Mesendoderm (in vitro differentiated cells): ENCODE measurements around the gene ANAPC16.

Experiments
- DNase-seq: peaks from one replicate; pipeline ENCODE4 v3.0.0; 2013
- H2AK5ac ChIP-seq: 2 replicates; pipeline ENCODE4 v1.6.1; 2013; ENCODE audit warnings: low read length, inconsistent platforms
- H2BK120ac ChIP-seq: 2 replicates; pipeline ENCODE4 v1.6.1; 2013; ENCODE audit warnings: low read depth, mild to moderate bottlenecking, low read length, moderate library complexity, mixed read lengths
- H2BK15ac ChIP-seq: replicated peaks from 2 replicates; pipeline ENCODE4 v1.6.1; 2013; ENCODE audit warnings: low read depth, mild to moderate bottlenecking, moderate library complexity
- H2BK5ac ChIP-seq: 2 replicates; pipeline ENCODE4 v1.6.1; 2013; ENCODE audit warnings: low read length, inconsistent platforms
- H3K18ac ChIP-seq: 2 replicates; pipeline ENCODE4 v1.6.1; 2013; ENCODE audit warnings: mild to moderate bottlenecking, low read length, mixed read lengths
- H3K23ac ChIP-seq: one replicate; pipeline ENCODE4 v1.6.1; 2013; ENCODE audit warnings: low read length
- H3K27ac ChIP-seq: 2 replicates; pipeline ENCODE4 v1.5.1; 2013; ENCODE audit warnings: low read depth, mild to moderate bottlenecking, inconsistent platforms, low read length, moderate library complexity
- H3K27me3 ChIP-seq: 2 replicates; pipeline ENCODE4 v1.6.1; 2013; ENCODE audit warnings: low read length, control low read depth, mild to moderate bottlenecking, inconsistent platforms; ENCODE audit not compliant: insufficient read depth, poor library complexity
- H3K36me3 ChIP-seq: 2 replicates; pipeline ENCODE4 v1.6.1; 2013; ENCODE audit warnings: low read length, inconsistent platforms; ENCODE audit not compliant: control insufficient read depth, insufficient read depth
- H3K4ac ChIP-seq: one replicate; pipeline ENCODE4 v1.6.1; 2013; ENCODE audit warnings: low read depth, mild to moderate bottlenecking, low read length, moderate library complexity
- H3K4me1 ChIP-seq: 2 replicates; pipeline ENCODE4 v1.6.1; 2013; ENCODE audit warnings: low read depth, low read length, inconsistent platforms; ENCODE audit not compliant: control insufficient read depth
- H3K4me2 ChIP-seq: 2 replicates; pipeline ENCODE4 v1.6.1; 2013; ENCODE audit warnings: low read length
- H3K4me3 ChIP-seq: 2 replicates; pipeline ENCODE4 v1.5.1; 2013; ENCODE audit warnings: mild to moderate bottlenecking, low read length
- H3K56ac ChIP-seq: one replicate; pipeline ENCODE4 v1.6.1; 2013; ENCODE audit warnings: low read length
- H3K79me1 ChIP-seq: 2 replicates; pipeline ENCODE4 v1.6.1; 2013; ENCODE audit warnings: low read length, inconsistent platforms
- H3K79me2 ChIP-seq: 2 replicates; pipeline ENCODE4 v1.6.1; 2013; ENCODE audit warnings: mild to moderate bottlenecking, low read length; ENCODE audit not compliant: control insufficient read depth, insufficient read depth
- H3K9ac ChIP-seq: 2 replicates; pipeline ENCODE4 v1.6.1; 2013; ENCODE audit warnings: low read length, inconsistent platforms
- H4K5ac ChIP-seq: one replicate; pipeline ENCODE4 v1.6.1; 2013; ENCODE audit warnings: low read length
- H4K8ac ChIP-seq: one replicate; pipeline ENCODE4 v1.6.1; 2013; ENCODE audit warnings: low read depth, mild to moderate bottlenecking, control low read depth, low read length, moderate library complexity
- WGBS: extraction: QIAGEN DNeasy Blood & Tissue Kit; methylation state at CpG from one replicate; pipeline ENCODE4 v1.1.7; 2013; ENCODE audit warnings: low lambda C conversion rate, missing lambda C conversion rate; ENCODE audit not compliant: insufficient coverage; ENCODE audit errors: extremely low coverage; 5-methylcytosine and 5-hydroxymethylcytosine counted together

Gene ANAPC16

DNA sequence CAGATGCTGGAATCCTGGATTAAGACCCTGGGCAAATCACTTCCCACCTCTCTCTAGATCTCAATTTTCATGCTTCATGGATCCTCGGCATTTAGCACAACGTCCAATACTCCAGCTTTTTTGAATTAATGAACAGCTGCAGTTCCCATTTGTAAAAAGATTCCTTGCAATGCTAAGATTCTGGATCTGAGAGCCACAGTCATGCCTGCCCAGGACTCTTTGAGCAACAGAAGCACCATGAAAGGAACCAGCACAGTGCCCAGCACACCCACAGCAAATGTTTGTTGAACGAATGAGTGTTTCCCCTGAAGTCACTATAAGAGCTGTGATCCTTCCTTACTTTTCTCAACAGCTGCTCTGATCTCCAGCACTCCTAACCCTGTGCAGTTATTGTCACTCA, 37.2 kb downstream of the ANAPC16 start:
- H3K79me1 ChIP-seq, result no peaks in the 10 kb centered on the region
- H3K4me1 ChIP-seq, result peaks cover 6% of the 10 kb centered on the region
- H2AK5ac ChIP-seq, result no peak overlapping the region
- no peak overlapping the region for H3K23ac ChIP-seq
- no peak overlapping the region for H4K5ac ChIP-seq
- H3K4ac ChIP-seq, result no peak overlapping the region
- no peak overlapping the region for H3K56ac ChIP-seq
- no peak for DNase-seq
- H3K4me2 ChIP-seq, result no peak overlapping the region
- H3K9ac ChIP-seq, result no peak overlapping the region
- H3K27ac ChIP-seq, result no peak overlapping the region
- H3K36me3 ChIP-seq, result no peaks in the 10 kb centered on the region
- no CpG with 5 or more reads among the region's 3 CpGs for WGBS
- H2BK15ac ChIP-seq, result no peak overlapping the region
- no peaks in the 10 kb centered on the region for H3K79me2 ChIP-seq
- H3K4me3 ChIP-seq, result no peak overlapping the region
- no peak overlapping the region for H3K18ac ChIP-seq
- H3K27me3 ChIP-seq, result no peaks in the 10 kb centered on the region
- H2BK120ac ChIP-seq, result no peak overlapping the region
- H4K8ac ChIP-seq, result no peak overlapping the region
- H2BK5ac ChIP-seq, result no peak overlapping the region

DNA sequence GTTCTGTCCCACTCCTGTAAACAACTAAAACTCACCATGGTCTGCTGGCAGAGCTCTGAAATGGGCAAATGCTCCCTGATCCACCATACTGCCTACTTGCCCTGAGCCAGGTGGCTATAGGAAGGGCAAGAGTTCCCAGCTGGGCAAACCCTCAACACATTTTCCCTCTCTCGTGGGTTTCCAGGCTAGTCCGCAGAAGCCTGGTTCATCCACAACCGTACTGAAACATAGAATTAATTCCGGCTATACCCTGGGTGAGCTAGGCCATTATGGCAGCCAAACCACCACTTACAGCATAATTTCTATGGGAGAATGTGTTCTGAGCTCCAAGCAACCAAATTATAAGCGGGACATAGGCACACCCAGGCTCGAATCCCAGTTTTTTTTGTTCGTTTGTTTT, 37.8 kb downstream of the ANAPC16 start:
- Histone ChIP-seq H3K27ac (no peak overlapping the region), H3K4me3 (no peak overlapping the region), H3K4me2 (no peak overlapping the region)

DNA sequence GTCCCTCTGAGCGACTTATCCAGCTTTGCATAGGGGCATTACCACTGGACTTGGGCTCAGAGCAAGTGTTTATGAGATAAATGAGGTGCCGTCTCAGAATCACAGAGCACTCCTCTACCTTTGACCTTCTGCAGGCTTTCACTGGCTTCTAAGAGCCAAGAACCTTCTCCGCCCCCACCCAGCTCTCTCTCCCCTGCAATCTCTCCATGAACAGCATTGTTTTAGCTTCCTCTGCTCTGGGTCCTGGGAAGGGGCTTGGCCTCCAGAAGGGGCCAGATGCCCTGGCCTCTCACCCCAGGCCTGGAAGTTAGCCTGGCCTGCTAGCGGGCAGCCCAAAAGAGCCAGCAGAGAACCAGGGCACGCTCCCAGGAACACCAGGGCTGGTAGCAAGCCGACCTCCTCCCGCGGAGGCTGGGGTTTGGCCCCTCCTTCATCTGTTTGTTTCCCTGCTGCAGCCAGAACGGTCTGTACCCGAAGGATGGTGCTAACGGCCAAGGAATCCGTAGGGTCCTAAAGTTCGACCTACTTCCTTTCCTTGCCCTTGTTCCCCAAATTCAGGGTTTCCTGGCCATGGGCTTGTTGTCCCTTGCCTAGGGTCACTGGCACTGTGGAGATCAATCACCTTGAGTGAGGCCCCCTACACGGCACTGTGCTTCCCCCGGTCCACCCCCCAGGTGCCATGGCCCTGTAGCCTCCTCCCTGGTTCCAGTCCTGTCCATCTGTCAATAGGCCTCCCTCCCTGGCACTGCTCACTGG, 39.2 kb downstream of the ANAPC16 start:
- Histone ChIP-seq H2BK120ac (peak overlapping the region; percentile 33), H2BK5ac (peak overlapping the region; percentile 93), H3K4me1 (peaks cover 6% of the 10 kb centered on the region), H3K27me3 (no peaks in the 10 kb centered on the region), H3K9ac (peak overlapping the region; percentile 74), H3K79me1 (no peaks in the 10 kb centered on the region), H3K4me3 (no peak overlapping the region), H3K18ac (peak overlapping the region; percentile 55), H3K36me3 (no peaks in the 10 kb centered on the region), H3K4me2 (peak overlapping the region; percentile 39), H2AK5ac (no peak overlapping the region), H3K23ac (no peak overlapping the region), H3K56ac (peak overlapping the region; percentile 94), H3K27ac (peak overlapping the region; percentile 76), H2BK15ac (no peak overlapping the region), H4K8ac (peak overlapping the region; percentile 90), H4K5ac (no peak overlapping the region), H3K79me2 (no peaks in the 10 kb centered on the region), H3K4ac (peak overlapping the region; percentile 26)
- no CpG with 5 or more reads among the region's 15 CpGs for WGBS
- peak; percentile 90 for DNase-seq

More for the DNA sequence above, 37.8 kb downstream of the ANAPC16 start:
- no peak overlapping the region for H3K4ac ChIP-seq
- no peaks in the 10 kb centered on the region for H3K79me2 ChIP-seq
- peaks cover 3% of the 10 kb centered on the region for H3K4me1 ChIP-seq
- no peak overlapping the region for H4K8ac ChIP-seq
- no CpG with 5 or more reads among the region's 7 CpGs for WGBS
- H2BK120ac ChIP-seq, result no peak overlapping the region
- H3K56ac ChIP-seq, result peak overlapping the region; percentile 38
- peak overlapping the region; percentile 55 for H2AK5ac ChIP-seq
- peak overlapping the region; percentile 21 for H2BK15ac ChIP-seq
- no peak overlapping the region for H2BK5ac ChIP-seq
- H3K9ac ChIP-seq, result no peak overlapping the region
- no peaks in the 10 kb centered on the region for H3K79me1 ChIP-seq
- no peaks in the 10 kb centered on the region for H3K36me3 ChIP-seq
- no peak overlapping the region for H3K18ac ChIP-seq
- H4K5ac ChIP-seq, result no peak overlapping the region
- no peaks in the 10 kb centered on the region for H3K27me3 ChIP-seq
- H3K23ac ChIP-seq, result no peak overlapping the region
- no peak for DNase-seq

DNA sequence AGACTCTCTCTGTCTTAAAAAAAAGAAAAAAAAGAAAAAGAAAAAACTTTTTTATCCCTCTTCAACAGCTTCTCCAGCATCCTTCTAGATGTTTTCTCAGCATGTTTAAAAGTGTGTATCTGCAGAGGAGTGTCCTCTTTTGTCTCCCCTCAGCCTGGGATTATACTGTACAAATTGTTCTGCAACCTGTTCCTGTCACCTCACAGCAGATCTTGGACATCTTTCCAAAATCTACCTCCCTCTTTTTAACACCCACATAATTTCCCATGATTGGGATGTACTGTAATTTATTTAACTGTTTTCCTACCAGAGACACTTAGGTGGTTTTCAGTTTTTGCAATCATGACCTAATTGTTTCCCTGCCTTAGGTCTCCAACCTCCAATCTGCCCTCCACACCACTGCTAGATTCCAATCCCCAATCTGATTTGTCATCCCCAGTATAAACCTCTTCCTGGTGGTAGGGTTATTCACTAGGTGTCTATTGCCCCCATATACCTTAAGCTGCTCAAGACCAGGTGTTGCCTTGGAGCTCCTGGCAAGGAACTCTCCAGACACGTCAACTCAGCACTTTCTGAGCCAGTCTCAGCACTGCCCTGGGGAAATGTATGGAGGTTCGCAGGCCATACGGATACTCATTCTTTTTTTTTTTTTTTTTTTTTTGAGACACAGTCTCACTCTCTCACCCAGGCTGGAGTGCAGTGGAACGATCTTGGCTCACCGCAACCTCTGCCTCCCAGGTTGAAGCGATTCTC, 40.3 kb downstream of the ANAPC16 start:
- Histone ChIP-seq H2BK120ac (no peak overlapping the region), H3K4ac (no peak overlapping the region), H4K8ac (no peak overlapping the region), H3K18ac (no peak overlapping the region), H3K4me3 (no peak overlapping the region), H2BK15ac (no peak overlapping the region), H2BK5ac (no peak overlapping the region), H3K56ac (peak overlapping the region; percentile 49), H3K9ac (no peak overlapping the region), H4K5ac (no peak overlapping the region), H3K4me1 (peaks cover 11% of the 10 kb centered on the region), H3K79me1 (no peaks in the 10 kb centered on the region), H3K4me2 (no peak overlapping the region), H2AK5ac (no peak overlapping the region), H3K23ac (no peak overlapping the region), H3K27me3 (no peaks in the 10 kb centered on the region), H3K36me3 (no peaks in the 10 kb centered on the region), H3K27ac (no peak overlapping the region), H3K79me2 (no peaks in the 10 kb centered on the region)
- no peak for DNase-seq
- no CpG with 5 or more reads among the region's 6 CpGs for WGBS

DNA sequence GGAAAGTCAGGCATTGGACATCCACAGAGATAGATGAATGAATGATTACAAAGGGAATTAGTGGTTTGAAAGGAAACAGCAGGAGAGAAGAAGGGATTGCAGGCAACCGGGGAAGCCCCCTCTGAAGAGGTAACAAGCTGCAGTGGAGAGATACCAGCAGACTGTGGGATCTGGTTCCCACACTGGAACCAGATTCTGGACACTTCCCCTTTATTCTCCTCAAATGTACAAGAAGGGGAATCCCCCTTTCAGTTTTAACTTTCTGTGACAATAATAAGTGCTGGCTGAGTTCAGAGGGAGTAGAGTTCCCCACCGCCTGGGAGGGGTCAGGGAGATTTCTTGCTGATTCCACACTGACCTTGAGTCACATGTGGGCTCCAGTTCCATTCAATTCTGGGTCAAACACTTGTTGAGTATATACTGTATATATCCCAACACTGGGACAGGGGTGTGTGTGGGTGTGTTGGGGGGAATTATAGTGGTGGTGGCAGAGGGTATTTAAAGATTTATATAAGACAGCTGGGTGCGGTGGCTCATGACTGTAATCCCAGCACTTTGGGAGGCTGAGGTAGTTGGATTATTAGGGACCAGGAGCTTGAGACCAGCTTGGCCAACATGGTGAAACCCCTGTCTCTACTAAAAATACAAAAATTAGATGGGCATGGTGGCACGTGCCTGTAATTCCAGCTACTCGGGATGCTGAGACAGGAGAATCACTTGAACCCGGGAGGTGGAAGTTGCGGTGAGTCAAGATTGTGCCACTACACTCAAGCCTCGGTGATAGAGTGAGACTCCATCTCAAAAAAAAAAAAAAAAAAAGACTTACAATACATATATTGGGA, 41.5 kb downstream of the ANAPC16 start:
- no CpG with 5 or more reads among the region's 8 CpGs for WGBS
- no peak overlapping the region for H4K8ac ChIP-seq

More for the DNA sequence above, 41.5 kb downstream of the ANAPC16 start:
- H2AK5ac ChIP-seq, result no peak overlapping the region
- no peak overlapping the region for H3K27ac ChIP-seq
- H3K4me1 ChIP-seq, result peaks cover 13% of the 10 kb centered on the region
- no peak overlapping the region for H3K9ac ChIP-seq
- H3K23ac ChIP-seq, result no peak overlapping the region
- H4K5ac ChIP-seq, result no peak overlapping the region
- H3K4ac ChIP-seq, result no peak overlapping the region
- no peak overlapping the region for H2BK120ac ChIP-seq
- H3K4me2 ChIP-seq, result no peak overlapping the region
- no peak overlapping the region for H3K18ac ChIP-seq
- peak overlapping the region; percentile 7 for H3K56ac ChIP-seq
- H3K27me3 ChIP-seq, result no peaks in the 10 kb centered on the region
- no peaks in the 10 kb centered on the region for H3K79me1 ChIP-seq
- H3K79me2 ChIP-seq, result no peaks in the 10 kb centered on the region
- no peak overlapping the region for H2BK5ac ChIP-seq
- H2BK15ac ChIP-seq, result no peak overlapping the region
- DNase-seq, result no peak
- H3K4me3 ChIP-seq, result no peak overlapping the region
- H3K36me3 ChIP-seq, result no peaks in the 10 kb centered on the region
